GM23248 (cell line): Measurements from ENCODE around the gene AGAP1. TPM values are rescaled to one million over a fixed set of nuclear protein-coding genes. Genes with fewer than 3 reads are reported as not detected.

Experiments
- DNase-seq: peaks from one replicate; pipeline ENCODE4 v3.0.0-alpha.2; 2015
- H2AFZ ChIP-seq: fragments of 200-600 bp; sonication (generic); 2 replicates; pipeline ENCODE4 v1.6.1; 2016; ENCODE audit warnings: antibody characterized with exemption
- H3F3A ChIP-seq: fragments of 200-600 bp; sonication (generic); 2 replicates; pipeline ENCODE4 v1.6.1; 2016; ENCODE audit warnings: mild to moderate bottlenecking, antibody characterized with exemption, mixed run types; ENCODE audit not compliant: insufficient read depth
- H3K27ac ChIP-seq: fragments of 200-600 bp; sonication (generic); 2 replicates; pipeline ENCODE4 v1.5.1; 2016; ENCODE audit warnings: mild to moderate bottlenecking
- H3K27me3 ChIP-seq: fragments of 200-600 bp; sonication (generic); replicated peaks from 2 replicates; pipeline ENCODE4 v1.6.1; 2016; ENCODE audit warnings: mild to moderate bottlenecking; ENCODE audit not compliant: insufficient read depth
- H3K36me3 ChIP-seq: fragments of 200-600 bp; sonication (generic); 2 replicates; pipeline ENCODE4 v1.6.1; 2016; ENCODE audit warnings: low read depth, mild to moderate bottlenecking
- H3K4me1 ChIP-seq: fragments of 200-600 bp; sonication (generic); 2 replicates; pipeline ENCODE4 v1.6.1; 2016; ENCODE audit warnings: mild to moderate bottlenecking; ENCODE audit not compliant: insufficient read depth
- H3K4me2 ChIP-seq: fragments of 200-600 bp; sonication (generic); one replicate; pipeline ENCODE4 v1.6.1; 2016; ENCODE audit warnings: mild to moderate bottlenecking; ENCODE audit not compliant: unreplicated experiment
- H3K4me3 ChIP-seq: fragments of 200-600 bp; sonication (generic); 2 replicates; pipeline ENCODE4 v1.5.1; 2016; ENCODE audit warnings: mild to moderate bottlenecking
- H3K79me2 ChIP-seq: fragments of 200-600 bp; sonication (generic); 2 replicates; pipeline ENCODE4 v1.6.1; 2016; ENCODE audit warnings: mild to moderate bottlenecking; ENCODE audit not compliant: insufficient read depth
- H3K9ac ChIP-seq: fragments of 200-600 bp; sonication (generic); 2 replicates; pipeline ENCODE4 v1.6.1; 2016; ENCODE audit warnings: mild to moderate bottlenecking
- H3K9me2 ChIP-seq: fragments of 200-600 bp; sonication (generic); 2 replicates; pipeline ENCODE4 v1.6.1; 2016; ENCODE audit warnings: mixed run types, mild to moderate bottlenecking, moderate library complexity; ENCODE audit not compliant: insufficient read depth
- H3K9me3 ChIP-seq: fragments of 200-600 bp; sonication (generic); one replicate; pipeline ENCODE4 v1.6.1; 2017; ENCODE audit warnings: low read depth
- H4K20me1 ChIP-seq: fragments of 200-600 bp; sonication (generic); 2 replicates; pipeline ENCODE4 v1.6.0; 2016; ENCODE audit not compliant: insufficient read depth
- EZH2 ChIP-seq: fragments of 200-600 bp; sonication (generic); IDR thresholded peaks from 2 replicates; pipeline ENCODE4 v1.6.1; 2018; ENCODE audit warnings: antibody characterized with exemption, mild to moderate bottlenecking; ENCODE audit not compliant: insufficient read depth, poor library complexity, severe bottlenecking
- EZH2phosphoT487 ChIP-seq: fragments of 200-600 bp; sonication (generic); IDR thresholded peaks from 2 replicates; pipeline ENCODE4 v1.6.1; 2018; ENCODE audit warnings: antibody characterized with exemption, moderate library complexity, mild to moderate bottlenecking, low read depth; ENCODE audit not compliant: insufficient read depth
- WGBS, 2 experiments: methylation state at CpG; one replicate each; pipeline ENCODE4 v1.1.6; 2015 to 2017; ENCODE audit warnings: low lambda C conversion rate in 2 of 2, low coverage in 1 of 2; ENCODE audit errors: missing lambda C conversion rate in 2 of 2; 5-methylcytosine and 5-hydroxymethylcytosine counted together
- in situ Hi-C: fragments of 300-500 bp; cut with MboI; formaldehyde crosslinking; loops from 2 replicates; pipeline ENCODE4 v1.15.0; 2020
- polyA plus RNA-seq: library from polyadenylated mRNA; unstranded; fragments of >200 nt; fragmentation: Nextera tagmentation; extraction: Ambion mirVana; gene quantifications from 2 replicates; pipeline ENCODE4 v1.2.1, GENCODE V29; 2016
- total RNA-seq: library from RNA; depleted of rRNA; stranded (reverse); fragments of >200 nt; shearing (Covaris generic); gene quantifications from 2 replicates; pipeline ENCODE4 v1.2.3, GENCODE V29; 2014

The AGAP1 gene
- total and polyA plus RNA-seq, 2 experiments from 2014 or later: 2.2 to 9.9 TPM

- Histone ChIP-seq H3K79me2 (peaks cover 78% of the 10 kb centered on the region), H3K9ac (no peak overlapping the region), H2AFZ (no peak overlapping the region), H3K36me3 (no peaks in the 10 kb centered on the region), H3F3A (peaks cover 37% of the 10 kb centered on the region), H3K9me3 (no peaks in the 10 kb centered on the region), H3K27ac (no peak overlapping the region; the same call in 1 of the 2 replicates), H3K4me2 (no peak overlapping the region), H3K4me3 (no peak overlapping the region), H3K27me3 (no peaks in the 10 kb centered on the region), H3K9me2 (no peaks in the 10 kb centered on the region), H3K4me1 (peaks cover 47% of the 10 kb centered on the region), H4K20me1 (no peaks in the 10 kb centered on the region)
- TF ChIP-seq EZH2: no peak
- no peak for TF ChIP-seq EZH2phosphoT487
- WGBS, 2 experiments: 34% methylated on average over 16 of the region's 16 CpGs
- in situ Hi-C loops: no loop called here
- peak; percentile 79 for DNase-seq
Observed at GRCh38 chr2:235643680-235644511, 150.1 kb downstream of the AGAP1 start.

GRCh38 chr2:235647264-235647663, 153.4 kb downstream of the AGAP1 start:
- Histone ChIP-seq H3F3A (peaks cover 13% of the 10 kb centered on the region; the same call in 1 of the 2 replicates), H3K79me2 (peaks cover 91% of the 10 kb centered on the region), H3K9me3 (no peaks in the 10 kb centered on the region), H3K9me2 (no peaks in the 10 kb centered on the region), H3K4me2 (no peak overlapping the region), H4K20me1 (no peaks in the 10 kb centered on the region), H3K27ac (no peak overlapping the region), H2AFZ (no peak overlapping the region), H3K36me3 (no peaks in the 10 kb centered on the region), H3K4me3 (no peak overlapping the region), H3K27me3 (no peaks in the 10 kb centered on the region), H3K9ac (no peak overlapping the region), H3K4me1 (peaks cover 15% of the 10 kb centered on the region)
- TF ChIP-seq EZH2phosphoT487 (no peak), EZH2 (no peak)
- DNase-seq: no peak
- in situ Hi-C loops: no loop called here
- 82 to 87% methylated on average over 6 of the region's 6 CpGs for WGBS, 2 experiments

GRCh38 chr2:235647877-235648276, 154.0 kb downstream of the AGAP1 start:
- no peak overlapping the region for H3K4me2 ChIP-seq
- no peaks in the 10 kb centered on the region for H3K9me3 ChIP-seq
- H3F3A ChIP-seq: peaks cover 10% of the 10 kb centered on the region; the same call in 1 of the 2 replicates
- H3K27me3 ChIP-seq: no peaks in the 10 kb centered on the region
- no peak overlapping the region for H3K27ac ChIP-seq
- H3K36me3 ChIP-seq: no peaks in the 10 kb centered on the region
- H3K9me2 ChIP-seq: no peaks in the 10 kb centered on the region
- DNase-seq: no peak
- peaks cover 92% of the 10 kb centered on the region for H3K79me2 ChIP-seq
- no peak overlapping the region for H3K9ac ChIP-seq
- in situ Hi-C loops: no loop called here
- TF ChIP-seq EZH2 (no peak), EZH2phosphoT487 (no peak)
- H3K4me1 ChIP-seq: peaks cover 9% of the 10 kb centered on the region
- 29 to 40% methylated on average over 3 of the region's 3 CpGs for WGBS, 2 experiments
- H2AFZ ChIP-seq: no peak overlapping the region
- no peaks in the 10 kb centered on the region for H4K20me1 ChIP-seq
- no peak overlapping the region for H3K4me3 ChIP-seq

GRCh38 chr2:235649418-235649817, 155.6 kb downstream of the AGAP1 start:
- no peak overlapping the region for H3K27ac ChIP-seq
- TF ChIP-seq EZH2phosphoT487 (no peak), EZH2 (no peak)
- H3F3A ChIP-seq: no peaks in the 10 kb centered on the region
- in situ Hi-C loops: no loop called here
- H3K4me1 ChIP-seq: peaks cover 12% of the 10 kb centered on the region
- 83 to 84% methylated on average over 9 of the region's 9 CpGs for WGBS, 2 experiments
- no peaks in the 10 kb centered on the region for H3K9me3 ChIP-seq
- no peaks in the 10 kb centered on the region for H3K27me3 ChIP-seq
- no peak overlapping the region for H3K4me3 ChIP-seq
- no peak for DNase-seq
- H4K20me1 ChIP-seq: no peaks in the 10 kb centered on the region
- no peaks in the 10 kb centered on the region for H3K9me2 ChIP-seq
- peaks cover 83% of the 10 kb centered on the region for H3K79me2 ChIP-seq
- no peak overlapping the region for H3K4me2 ChIP-seq
- H2AFZ ChIP-seq: no peak overlapping the region
- H3K36me3 ChIP-seq: no peaks in the 10 kb centered on the region
- no peak overlapping the region for H3K9ac ChIP-seq
